GM12801 (cell line): ENCODE results near the gene OR1K1.

ENCODE experiments used
- CTCF ChIP-seq: IDR thresholded peaks from one replicate; pipeline ENCODE4 v1.5.1; 2011; ENCODE audit warnings: control low read depth; ENCODE audit not compliant: insufficient read length; ENCODE audit errors: extremely low read depth

Gene OR1K1

GRCh38 chr9:122816163-122816867 is 16.4 kb downstream of the OR1K1 start:
- no peak for TF ChIP-seq CTCF

GRCh38 chr9:122819326-122819725 is 19.4 kb downstream of the OR1K1 start:
- TF ChIP-seq CTCF: no peak

GRCh38 chr9:122819791-122820489 is 20.0 kb downstream of the OR1K1 start:
- no peak for TF ChIP-seq CTCF

GRCh38 chr9:122820490-122820845 is 20.5 kb downstream of the OR1K1 start:
- no peak for TF ChIP-seq CTCF

GRCh38 chr9:122821278-122821943 is 21.5 kb downstream of the OR1K1 start:
- no peak for TF ChIP-seq CTCF

GRCh38 chr9:122822056-122822455 is 22.1 kb downstream of the OR1K1 start:
- no peak for TF ChIP-seq CTCF

- no peak for TF ChIP-seq CTCF
Measured at GRCh38 chr9:122822938-122823337, 23.0 kb downstream of the OR1K1 start.
